Gastroesophageal sphincter (tissue), 4 donors: ENCODE measurements around the gene RFT1. TPM values are rescaled to one million over a fixed set of nuclear protein-coding genes. Genes with fewer than 3 reads are reported as not detected.

ENCODE experiments used
- ATAC-seq: fragments of 150-250 bp; one replicate; pipeline ENCODE4 v1.9.1; 2016; ENCODE audit warnings: mild to moderate bottlenecking, moderate library complexity
- H3K27ac ChIP-seq, 4 donors: fragments of 200-600 bp; sonication (generic) in 3 of 4; 1 replicate in 3 of 4; 2 replicates in 1 of 4; pipeline ENCODE4 v1.5.1; 2016 to 2019
- H3K27me3 ChIP-seq: fragments of 200-600 bp; sonication (generic); one replicate; pipeline ENCODE4 v1.5.1; 2019
- H3K36me3 ChIP-seq, 2 donors: fragments of 200-600 bp; sonication (generic); one replicate each; pipeline ENCODE4 v1.5.1; 2019; ENCODE audit warnings: control low read depth in 1 of 2
- H3K4me1 ChIP-seq, 3 donors: fragments of 200-600 bp; sonication (generic); 1 replicate in 2 of 3; 2 replicates in 1 of 3; pipeline ENCODE4 v1.5.1; 2016 to 2019; ENCODE audit warnings: control low read depth in 2 of 3
- H3K4me3 ChIP-seq, 2 donors: fragments of 200-600 bp; sonication (generic); one replicate each; pipeline ENCODE4 v1.5.1; 2019; ENCODE audit warnings: mild to moderate bottlenecking in 1 of 2, moderate library complexity in 1 of 2
- H3K9me3 ChIP-seq, 3 donors: fragments of 200-600 bp; sonication (generic); one replicate each; pipeline ENCODE4 v1.5.1; 2017 to 2019; ENCODE audit warnings: control low read depth in 2 of 3
- CTCF ChIP-seq, 4 experiments: fragments of 200-600 bp in 2 of 4; fragments of 450-650 bp in 2 of 4; sonication (generic) in 1 of 4; IDR thresholded peaks; one replicate each; pipeline ENCODE4 v1.5.1; 2017 to 2019; ENCODE audit warnings: antibody characterized with exemption in 4 of 4, mild to moderate bottlenecking in 2 of 4, moderate library complexity in 2 of 4
- EP300 ChIP-seq: sonication (generic); formaldehyde crosslinking; IDR thresholded peaks from one replicate; pipeline ENCODE4 v1.6.1; 2017; ENCODE audit warnings: antibody characterized with exemption, mild to moderate bottlenecking
- POLR2A ChIP-seq, 2 donors: fragments of 450-650 bp; IDR thresholded peaks; one replicate each; pipeline ENCODE4 v1.6.1; 2017; ENCODE audit warnings: antibody characterized with exemption in 2 of 2, mild to moderate bottlenecking in 2 of 2, moderate library complexity in 1 of 2
- POLR2AphosphoS5 ChIP-seq: sonication (generic); formaldehyde crosslinking; IDR thresholded peaks from one replicate; pipeline ENCODE4 v1.6.1; 2017; ENCODE audit warnings: antibody characterized with exemption
- WGBS, 2 donors: methylation state at CpG; one replicate each; pipeline ENCODE4 v1.1.5; 2018; ENCODE audit warnings: low coverage in 1 of 2; 5-methylcytosine and 5-hydroxymethylcytosine counted together
- total RNA-seq, 4 donors: library from RNA; depleted of rRNA; stranded (reverse); fragments of >200 nt; gene quantifications; one replicate each; pipeline ENCODE4 v1.1.0, GENCODE V29; 2016

RFT1 gene
- total RNA-seq, 4 donors from 2014 or later: 6.5 to 7.6 (median 7.2) TPM

GRCh38 chr3:53039376-53039752, 90.9 kb downstream of the RFT1 start:
- Histone ChIP-seq H3K9me3 (no peaks in the 10 kb centered on the region), H3K4me1 (peaks cover 0 to 25% (median 3%) of the 10 kb centered on the region in 3 donors), H3K4me3 (no peak overlapping the region), H3K27me3 (no peaks in the 10 kb centered on the region), H3K36me3 (no peaks in the 10 kb centered on the region), H3K27ac (no peak overlapping the region)
- ATAC-seq: no peak
- 71 to 93% methylated on average over 2 of the region's 2 CpGs for WGBS, 2 donors
- TF ChIP-seq EP300 (no peak), POLR2A (IDR thresholded peaks at IDR 0.05) (no peak), CTCF (IDR thresholded peaks at IDR 0.05) (no peak), POLR2AphosphoS5 (no peak)

- no peaks in the 10 kb centered on the region for H3K36me3 ChIP-seq
- peaks cover 0 to 19% (median 3%) of the 10 kb centered on the region in 3 donors for H3K4me1 ChIP-seq
- H3K4me3 ChIP-seq: no peak overlapping the region
- no peaks in the 10 kb centered on the region for H3K9me3 ChIP-seq
- ATAC-seq: no peak
- 85 to 90% methylated on average over 5 of the region's 5 CpGs for WGBS, 2 donors
- H3K27ac ChIP-seq: no peak overlapping the region
- no peaks in the 10 kb centered on the region for H3K27me3 ChIP-seq
- TF ChIP-seq CTCF (IDR thresholded peaks at IDR 0.05) (no peak), EP300 (no peak)
Observed at GRCh38 chr3:53038679-53039375, 91.4 kb downstream of the RFT1 start.

Other genes starting within 250 kb of the RFT1 start
- gene STIMATE, start 232.9 kb downstream of the RFT1 start, total RNA-seq: 10 to 100 TPM; 14.6 to 30.2 (median 20.5) TPM
- 10 to 100 TPM; 21.3 to 31.6 (median 21.5) TPM for gene SFMBT1, start 84.4 kb downstream of the RFT1 start, total RNA-seq
- gene PRKCD, start 30.8 kb upstream of the RFT1 start, total RNA-seq: 10 to 100 TPM in 1 of 4 donors, 1 to 10 TPM in 3; 5.5 to 10.1 (median 7.6) TPM
- 100 to 1,000 TPM; 218 to 386 (median 278) TPM for gene TKT, start 125.6 kb upstream of the RFT1 start, total RNA-seq
- gene DCP1A, start 217.1 kb upstream of the RFT1 start, total RNA-seq: 10 to 100 TPM; 20.7 to 37.4 (median 27.1) TPM